Measurements from ENCODE around the gene ZNF441. TPM values are rescaled to one million over a fixed set of nuclear protein-coding genes. Genes with fewer than 3 reads are reported as not detected.
A peak's percentile ranks its signal among the peaks of the same experiment; 100 is the strongest.

Gene ZNF441
- total RNA-seq: 1 to 10 TPM; 8.3 to 8.9 TPM

GRCh38 chr19:11766597-11767591, at the start of gene ZNF441:
ZNF441 (plus strand) TSS chr19:11767000; CDS start chr19:11767194, 194 bp downstream.
- peaks cover 42% of the 10 kb centered on the region for H3K36me3 Mint-ChIP-seq (ENCODE audit: low read depth)
- H3K27me3 Mint-ChIP-seq: peaks cover 2% of the 10 kb centered on the region
- ChIA-PET POLR2A (interaction anchor here (0.6 to 1.4 kb wide), 10 partner anchors 28 to 567 kb away, joined by 3 to 7 read pairs (median 3); partner anchors contain the start of genes ZNF491, ZNF563 and ZNF823), CTCF (interaction anchor here (0.9 to 1.7 kb wide), 3 partner anchors 31 to 157 kb away, joined by 3 read pairs; partner anchors contain the start of gene ZNF491)
- peak within 1 kb of the TSS; percentile 91 for H3K27ac Mint-ChIP-seq
- H3K4me1 Mint-ChIP-seq: peaks cover 20% of the 10 kb centered on the region
- H3K4me3 Mint-ChIP-seq: peak within 1 kb of the TSS; percentile 94
- DNase-seq: peak; percentile 94
- H3K9me3 Mint-ChIP-seq: peaks cover 51% of the 10 kb centered on the region

GRCh38 chr19:11721681-11722080, 45.1 kb upstream of the ZNF441 start:
- peaks cover 53% of the 10 kb centered on the region for H3K9me3 Mint-ChIP-seq
- H3K4me1 Mint-ChIP-seq: no peaks in the 10 kb centered on the region
- peaks cover 62% of the 10 kb centered on the region for H3K36me3 Mint-ChIP-seq (ENCODE audit: low read depth)
- H3K27ac Mint-ChIP-seq: no peak overlapping the region
- H3K27me3 Mint-ChIP-seq: no peaks in the 10 kb centered on the region
- POLR2A ChIA-PET: no interaction called here
- H3K4me3 Mint-ChIP-seq: no peak overlapping the region
- CTCF ChIA-PET: no interaction called here
- DNase-seq: no peak

- no peak for DNase-seq
- Mint-ChIP-seq H3K27me3 (no peaks in the 10 kb centered on the region), H3K36me3 (ENCODE audit: low read depth) (peaks cover 66% of the 10 kb centered on the region), H3K4me1 (no peaks in the 10 kb centered on the region), H3K4me3 (no peak overlapping the region), H3K9me3 (peaks cover 54% of the 10 kb centered on the region), H3K27ac (no peak overlapping the region)
- POLR2A ChIA-PET: no interaction called here
- CTCF ChIA-PET: no interaction called here
Measured at GRCh38 chr19:11722414-11722813, 44.4 kb upstream of the ZNF441 start.

GRCh38 chr19:11729586-11729985, 37.2 kb upstream of the ZNF441 start:
- ChIA-PET POLR2A (no interaction called here), CTCF (no interaction called here)
- Mint-ChIP-seq H3K27me3 (no peaks in the 10 kb centered on the region), H3K9me3 (peaks cover 35% of the 10 kb centered on the region), H3K4me1 (no peaks in the 10 kb centered on the region), H3K36me3 (ENCODE audit: low read depth) (peaks cover 59% of the 10 kb centered on the region), H3K4me3 (no peak overlapping the region), H3K27ac (no peak overlapping the region)
- no peak for DNase-seq

GRCh38 chr19:11735375-11735774, 31.4 kb upstream of the ZNF441 start:
- no peak overlapping the region for H3K4me3 Mint-ChIP-seq
- peaks cover 22% of the 10 kb centered on the region for H3K4me1 Mint-ChIP-seq
- no peak for DNase-seq
- H3K36me3 Mint-ChIP-seq (ENCODE audit: low read depth): peaks cover 36% of the 10 kb centered on the region
- ChIA-PET POLR2A (interaction anchor here (0.9 kb wide), 1 partner anchor 32 kb away, joined by 3 read pairs; the partner anchor contains the start of gene ZNF441), CTCF (interaction anchor here (1.2 kb wide), 1 partner anchor 189 kb away, joined by 3 read pairs; no protein-coding TSS in a partner anchor)
- no peak overlapping the region for H3K27ac Mint-ChIP-seq
- H3K27me3 Mint-ChIP-seq: no peaks in the 10 kb centered on the region
- H3K9me3 Mint-ChIP-seq: peaks cover 9% of the 10 kb centered on the region

GRCh38 chr19:11736696-11737095, 30.1 kb upstream of the ZNF441 start:
- Mint-ChIP-seq H3K4me3 (no peak overlapping the region), H3K27me3 (no peaks in the 10 kb centered on the region), H3K36me3 (ENCODE audit: low read depth) (peaks cover 28% of the 10 kb centered on the region), H3K9me3 (peaks cover 7% of the 10 kb centered on the region), H3K4me1 (peaks cover 22% of the 10 kb centered on the region), H3K27ac (no peak overlapping the region)
- no peak for DNase-seq
- ChIA-PET CTCF (interaction anchor here (0.9 to 1.2 kb wide), 2 partner anchors 35 to 187 kb away, joined by 3 read pairs; no protein-coding TSS in a partner anchor), POLR2A (interaction anchor here (0.7 kb wide), 1 partner anchor 30 kb away, joined by 3 read pairs; the partner anchor contains the start of gene ZNF441)

- CTCF ChIA-PET: interaction anchor here (0.8 to 1.0 kb wide), 2 partner anchors 38 to 178 kb away, joined by 3 read pairs; no protein-coding TSS in a partner anchor
- peaks cover 20% of the 10 kb centered on the region for H3K36me3 Mint-ChIP-seq (ENCODE audit: low read depth)
- H3K27ac Mint-ChIP-seq: peak overlapping the region; percentile 76
- H3K27me3 Mint-ChIP-seq: peaks cover 1% of the 10 kb centered on the region
- H3K4me1 Mint-ChIP-seq: peaks cover 22% of the 10 kb centered on the region
- peak; percentile 54 for DNase-seq
- H3K9me3 Mint-ChIP-seq: peaks cover 9% of the 10 kb centered on the region
- H3K4me3 Mint-ChIP-seq: peak overlapping the region; percentile 99
- POLR2A ChIA-PET: interaction anchor here (0.9 to 1.3 kb wide), 3 partner anchors 28 to 250 kb away, joined by 3 to 7 read pairs (median 3); partner anchors contain the start of gene ZNF441
Measured at GRCh38 chr19:11737964-11738745, 28.6 kb upstream of the ZNF441 start.

GRCh38 chr19:11738746-11739620, 27.8 kb upstream of the ZNF441 start, which contains the start of gene ZNF823:
ZNF823 (minus strand) TSS chr19:11738946; CDS start chr19:11738819, 127 bp downstream.
- peaks cover 20% of the 10 kb centered on the region for H3K36me3 Mint-ChIP-seq (ENCODE audit: low read depth)
- H3K27ac Mint-ChIP-seq: peak within 1 kb of the TSS; percentile 93
- peak within 1 kb of the TSS; percentile 99 for H3K4me3 Mint-ChIP-seq
- ChIA-PET POLR2A (interaction anchor here (0.9 to 1.3 kb wide), 3 partner anchors 28 to 249 kb away, joined by 3 to 7 read pairs (median 3); partner anchors contain the start of gene ZNF441), CTCF (interaction anchor here (0.8 to 1.0 kb wide), 2 partner anchors 39 to 179 kb away, joined by 3 read pairs; no protein-coding TSS in a partner anchor)
- H3K4me1 Mint-ChIP-seq: peaks cover 22% of the 10 kb centered on the region
- peak; percentile 97 for DNase-seq
- H3K27me3 Mint-ChIP-seq: peaks cover 1% of the 10 kb centered on the region
- peaks cover 12% of the 10 kb centered on the region for H3K9me3 Mint-ChIP-seq

GRCh38 chr19:11745869-11746268, 20.9 kb upstream of the ZNF441 start:
- Mint-ChIP-seq H3K9me3 (peaks cover 42% of the 10 kb centered on the region), H3K27me3 (peaks cover 1% of the 10 kb centered on the region), H3K4me3 (no peak overlapping the region), H3K27ac (no peak overlapping the region), H3K4me1 (no peaks in the 10 kb centered on the region), H3K36me3 (ENCODE audit: low read depth) (peaks cover 6% of the 10 kb centered on the region)
- ChIA-PET POLR2A (no interaction called here), CTCF (no interaction called here)
- no peak for DNase-seq

- Mint-ChIP-seq H3K36me3 (ENCODE audit: low read depth) (peaks cover 6% of the 10 kb centered on the region), H3K27ac (no peak overlapping the region), H3K9me3 (peaks cover 50% of the 10 kb centered on the region), H3K27me3 (peaks cover 7% of the 10 kb centered on the region), H3K4me1 (no peaks in the 10 kb centered on the region), H3K4me3 (no peak overlapping the region)
- CTCF ChIA-PET: no interaction called here
- POLR2A ChIA-PET: no interaction called here
- DNase-seq: no peak
Measured at GRCh38 chr19:11747277-11747676, 19.5 kb upstream of the ZNF441 start.

GRCh38 chr19:11749751-11750150, 17.0 kb upstream of the ZNF441 start:
- Mint-ChIP-seq H3K36me3 (ENCODE audit: low read depth) (peaks cover 6% of the 10 kb centered on the region), H3K9me3 (peaks cover 53% of the 10 kb centered on the region), H3K4me3 (no peak overlapping the region), H3K27me3 (peaks cover 5% of the 10 kb centered on the region), H3K4me1 (no peaks in the 10 kb centered on the region), H3K27ac (no peak overlapping the region)
- ChIA-PET CTCF (no interaction called here), POLR2A (no interaction called here)
- DNase-seq: no peak

- Mint-ChIP-seq H3K36me3 (ENCODE audit: low read depth) (peaks cover 11% of the 10 kb centered on the region), H3K9me3 (peaks cover 65% of the 10 kb centered on the region), H3K4me1 (no peaks in the 10 kb centered on the region), H3K27me3 (peaks cover 5% of the 10 kb centered on the region), H3K27ac (no peak overlapping the region), H3K4me3 (no peak overlapping the region)
- ChIA-PET POLR2A (no interaction called here), CTCF (no interaction called here)
- DNase-seq: no peak
Measured at GRCh38 chr19:11752244-11752736, 14.5 kb upstream of the ZNF441 start.
